ENCODE results near the gene RPA4. TPM values are rescaled to one million over a fixed set of nuclear protein-coding genes. Genes with fewer than 3 reads are reported as not detected.
"Not testable (repeated sequence)": the region's sequence is repeated elsewhere in the genome, so short reads cannot be mapped to it uniquely, and the experiment has no call there.

The RPA4 gene, protein sequence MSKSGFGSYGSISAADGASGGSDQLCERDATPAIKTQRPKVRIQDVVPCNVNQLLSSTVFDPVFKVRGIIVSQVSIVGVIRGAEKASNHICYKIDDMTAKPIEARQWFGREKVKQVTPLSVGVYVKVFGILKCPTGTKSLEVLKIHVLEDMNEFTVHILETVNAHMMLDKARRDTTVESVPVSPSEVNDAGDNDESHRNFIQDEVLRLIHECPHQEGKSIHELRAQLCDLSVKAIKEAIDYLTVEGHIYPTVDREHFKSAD
- polyA plus RNA-seq (ENCODE audit: low read depth in 6 of 6), result 1 to 10 TPM in 1 of 6 donors, under 1 TPM in 4, not detected in 1; 0.16 to 1.2 (median 0.60) TPM

DNA sequence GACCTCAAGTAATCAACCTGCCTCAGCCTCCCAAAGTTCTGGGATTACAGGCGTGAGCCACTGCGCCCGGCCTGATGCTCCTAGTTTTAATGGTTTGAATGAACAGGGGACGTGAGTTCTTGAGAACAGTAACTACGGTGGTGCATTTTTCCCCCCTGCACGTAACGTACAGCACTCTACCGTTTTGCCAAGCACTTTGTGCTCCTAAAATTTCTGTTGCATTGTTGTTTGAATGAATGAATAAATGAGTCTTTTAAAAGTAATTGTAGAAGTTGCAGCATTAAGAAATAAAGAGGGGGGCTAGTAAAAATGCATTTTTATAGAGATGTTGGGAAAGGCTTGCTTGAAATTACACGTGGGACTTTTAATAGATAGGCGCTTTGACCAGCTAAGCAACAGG lies at the start of gene RPA4:
Gene RPA4 (plus strand): TSS at position 301 of the 400 bp plus-strand sequence. CDS start 403 bp downstream, outside the sequence.
- Mint-ChIP-seq H3K4me1 (no peaks in the 10 kb centered on the region), H3K27ac (peak within 1 kb of the TSS in 1 of 6 donors; percentile 79), H3K27me3 (no peaks in the 10 kb centered on the region), H3K9me3 (no peaks in the 10 kb centered on the region), H3K36me3 (no peaks in the 10 kb centered on the region), H3K4me3 (no peak within 1 kb of the TSS)
- no peak for DNase-seq
- no peak for ATAC-seq (ENCODE audit: low read depth in 2 of 2)

DNA sequence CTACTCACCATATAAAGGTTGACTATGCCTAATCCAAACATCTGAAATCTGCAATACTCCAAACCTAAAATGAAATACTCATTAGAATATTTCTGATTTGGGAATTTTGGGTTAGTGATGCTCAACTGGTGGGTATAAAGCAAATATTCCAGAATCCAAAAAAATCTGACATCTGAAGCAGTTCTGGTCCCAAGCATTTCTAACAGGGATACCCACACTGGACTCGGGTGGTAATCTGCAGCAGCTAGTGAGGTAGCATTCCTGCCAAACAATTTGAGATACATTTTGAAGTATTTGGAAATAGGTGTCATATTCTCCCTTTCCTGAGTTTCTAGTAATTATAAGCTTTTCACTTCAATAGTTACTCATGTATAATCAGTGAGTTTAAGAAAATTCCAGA lies 49.6 kb upstream of the RPA4 start:
- H3K4me3 Mint-ChIP-seq, result no peak overlapping the region
- H3K36me3 Mint-ChIP-seq, result no peaks in the 10 kb centered on the region
- no peak for DNase-seq
- no peak overlapping the region for H3K27ac Mint-ChIP-seq
- ATAC-seq (ENCODE audit: low read depth in 2 of 2), result no peak
- no peaks in the 10 kb centered on the region for H3K9me3 Mint-ChIP-seq
- H3K27me3 Mint-ChIP-seq, result no peaks in the 10 kb centered on the region
- H3K4me1 Mint-ChIP-seq, result peaks cover 3 to 17% (median 17%) of the 10 kb centered on the region in 3 donors

DNA sequence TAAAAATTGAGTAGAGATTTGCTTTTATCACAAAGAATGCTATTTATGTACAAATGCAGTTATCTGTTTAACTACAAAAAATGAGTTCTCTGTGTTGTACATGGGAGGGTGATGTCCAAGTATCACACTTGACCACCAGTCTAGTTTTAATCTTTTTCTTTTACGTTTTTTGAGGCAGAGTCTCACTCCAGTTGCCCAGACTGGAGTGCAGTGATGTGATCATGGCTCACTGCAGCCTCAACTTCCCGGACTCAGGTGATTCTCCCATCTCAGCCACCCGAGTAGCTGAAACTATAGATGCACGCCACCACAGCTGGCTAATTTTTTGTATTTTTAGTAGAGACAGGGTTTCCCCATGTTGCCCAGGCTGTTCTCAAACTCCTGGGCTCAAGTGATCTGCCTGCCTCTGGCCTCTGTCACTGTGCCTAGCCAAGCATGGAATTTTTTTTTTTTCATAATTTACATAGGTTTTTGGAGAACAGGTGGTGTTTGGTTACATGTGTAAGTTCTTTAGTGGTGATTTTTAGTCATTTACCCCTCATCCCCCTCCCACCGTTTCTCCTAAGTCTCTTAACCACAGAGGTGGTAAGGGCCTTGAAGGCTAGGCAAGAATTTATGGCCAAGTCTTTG lies 47.9 kb upstream of the RPA4 start:
- H3K4me1 Mint-ChIP-seq, result peaks cover 3 to 17% (median 17%) of the 10 kb centered on the region in 3 donors
- H3K27me3 Mint-ChIP-seq, result no peaks in the 10 kb centered on the region
- peak; percentile 42 for DNase-seq
- H3K9me3 Mint-ChIP-seq, result no peaks in the 10 kb centered on the region
- peak overlapping the region; percentile 73 to 90 (median 78) for H3K27ac Mint-ChIP-seq
- peak overlapping the region in 6 of 8 donors; percentile 37 to 62 (median 47) for H3K4me3 Mint-ChIP-seq
- no peaks in the 10 kb centered on the region for H3K36me3 Mint-ChIP-seq
- ATAC-seq (ENCODE audit: low read depth in 2 of 2), result peak; percentile 88 to 91

DNA sequence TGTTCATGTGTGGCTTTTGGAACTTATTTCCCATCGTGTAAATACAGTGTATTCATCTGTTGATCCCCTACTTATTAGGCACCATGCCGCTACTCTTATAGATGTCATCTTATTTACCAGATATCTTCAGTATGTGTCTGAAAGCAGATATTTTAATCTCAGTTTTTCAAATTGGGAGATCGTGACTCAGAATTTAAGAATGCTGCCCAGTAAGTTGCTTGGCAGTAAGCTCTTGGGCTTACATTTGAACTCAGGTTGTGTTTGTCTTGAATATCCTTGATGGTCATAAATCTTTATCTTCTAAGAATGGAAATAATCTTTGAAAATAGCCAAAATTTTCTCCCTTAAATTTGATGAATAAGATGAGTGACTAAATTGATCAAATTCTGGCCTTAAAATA lies 45.9 kb upstream of the RPA4 start:
- no peaks in the 10 kb centered on the region for H3K36me3 Mint-ChIP-seq
- H3K9me3 Mint-ChIP-seq, result no peaks in the 10 kb centered on the region
- DNase-seq (no peak), ATAC-seq (ENCODE audit: low read depth in 2 of 2) (no peak)
- H3K4me1 Mint-ChIP-seq, result peaks cover 7 to 23% (median 17%) of the 10 kb centered on the region in 3 donors
- peak overlapping the region in 2 of 6 donors; percentile 29 to 78 for H3K27ac Mint-ChIP-seq
- H3K4me3 Mint-ChIP-seq, result no peak overlapping the region
- peaks cover 0 to 7% (median 0%) of the 10 kb centered on the region in 3 donors for H3K27me3 Mint-ChIP-seq

DNA sequence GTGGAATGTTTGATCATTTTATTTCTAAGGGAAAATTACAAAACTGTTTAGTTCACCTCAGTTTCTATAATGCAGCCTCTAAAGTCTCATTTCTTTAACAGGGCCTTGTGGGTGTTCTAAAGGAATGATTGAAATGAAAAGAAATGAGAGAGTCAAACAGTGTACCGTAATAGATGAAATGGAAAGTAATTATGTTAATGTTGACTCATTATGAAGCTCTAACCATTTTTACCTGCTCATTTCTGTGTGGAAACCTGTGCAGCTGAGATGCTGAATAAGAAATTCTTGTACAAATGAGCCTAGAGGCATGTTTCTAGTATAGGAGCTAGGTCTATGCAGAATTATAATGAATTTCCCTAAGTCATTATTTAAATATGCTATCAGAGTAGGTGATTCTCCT lies 45.2 kb upstream of the RPA4 start:
- DNase-seq (no peak), ATAC-seq (ENCODE audit: low read depth in 2 of 2) (no peak)
- no peaks in the 10 kb centered on the region for H3K36me3 Mint-ChIP-seq
- H3K4me3 Mint-ChIP-seq, result no peak overlapping the region
- peaks cover 0 to 7% (median 0%) of the 10 kb centered on the region in 3 donors for H3K27me3 Mint-ChIP-seq
- peak overlapping the region in 1 of 6 donors; percentile 56 for H3K27ac Mint-ChIP-seq
- H3K4me1 Mint-ChIP-seq, result peaks cover 7 to 23% (median 17%) of the 10 kb centered on the region in 3 donors
- H3K9me3 Mint-ChIP-seq, result no peaks in the 10 kb centered on the region

DNA sequence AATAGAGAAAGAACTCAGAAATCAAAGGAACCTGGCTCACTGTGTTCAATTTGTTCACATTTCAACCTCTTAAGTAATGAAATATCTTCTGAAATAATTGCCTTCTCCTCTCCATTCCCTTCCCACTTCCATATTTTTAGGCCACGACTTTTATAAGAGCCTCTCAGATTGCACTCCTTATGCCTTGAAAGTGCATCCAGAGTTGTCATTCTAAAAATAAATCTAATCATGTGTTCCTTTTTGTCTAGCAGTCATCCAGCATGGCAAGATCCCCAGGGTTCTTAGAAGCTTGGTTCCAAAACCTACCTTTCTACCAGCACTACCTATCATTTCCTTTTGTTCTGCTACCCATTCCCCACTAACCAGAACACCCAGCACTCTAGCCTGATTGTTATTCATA lies 42.4 kb upstream of the RPA4 start:
- H3K36me3 Mint-ChIP-seq, result no peaks in the 10 kb centered on the region
- no peak for ATAC-seq (ENCODE audit: low read depth in 2 of 2)

DNA sequence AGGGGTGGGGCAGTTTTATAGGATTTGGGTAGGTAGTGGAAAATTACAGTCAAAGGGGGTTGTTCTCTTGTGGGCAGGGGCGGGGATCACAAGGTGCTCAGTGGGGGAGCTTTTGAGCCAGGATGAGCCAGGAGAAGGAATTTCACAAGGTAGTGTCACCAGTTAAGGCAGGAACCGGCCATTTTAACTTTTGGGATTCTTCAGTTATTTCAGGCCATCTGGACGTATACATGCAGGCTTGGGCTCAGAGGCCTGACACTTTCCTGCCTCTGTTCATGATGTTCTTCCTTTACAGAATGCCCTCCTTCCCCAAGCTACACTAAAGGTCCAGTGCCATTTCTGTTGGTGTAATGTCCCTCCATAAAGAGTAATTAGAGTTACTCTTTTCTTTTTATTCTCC lies 41.8 kb upstream of the RPA4 start:
- ATAC-seq (ENCODE audit: low read depth in 2 of 2); H3K9me3 Mint-ChIP-seq: not testable (repeated sequence)

More for the DNA sequence above, 42.4 kb upstream of the RPA4 start:
- H3K27me3 Mint-ChIP-seq, result peaks cover 0 to 7% (median 0%) of the 10 kb centered on the region in 3 donors
- H3K4me1 Mint-ChIP-seq, result peaks cover 4 to 18% (median 7%) of the 10 kb centered on the region in 3 donors
- DNase-seq, result no peak
- no peaks in the 10 kb centered on the region for H3K9me3 Mint-ChIP-seq
- H3K4me3 Mint-ChIP-seq, result no peak overlapping the region
- no peak overlapping the region for H3K27ac Mint-ChIP-seq

DNA sequence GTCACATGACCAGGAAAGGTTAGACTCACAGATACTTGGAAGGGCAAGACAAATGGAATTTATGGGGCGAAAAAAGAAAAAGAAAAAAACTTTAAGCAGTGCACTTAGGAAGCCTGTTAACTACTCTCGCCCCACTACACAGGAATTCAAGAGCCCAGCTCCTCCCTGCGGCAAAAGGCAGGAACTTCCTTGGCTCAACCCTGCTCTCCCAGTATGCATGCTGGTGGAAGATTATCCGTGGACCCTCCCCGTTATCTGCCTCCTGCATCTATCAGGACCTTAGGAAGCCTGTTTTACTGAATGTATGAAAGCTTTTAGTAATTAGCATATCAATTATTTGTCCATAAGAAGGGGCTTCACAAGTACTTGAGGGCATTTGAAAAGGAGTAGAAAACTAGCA lies 40.1 kb upstream of the RPA4 start:
- H3K27me3 Mint-ChIP-seq, result peaks cover 0 to 7% (median 0%) of the 10 kb centered on the region in 3 donors
- no peak for DNase-seq
- no peaks in the 10 kb centered on the region for H3K9me3 Mint-ChIP-seq
- no peaks in the 10 kb centered on the region for H3K36me3 Mint-ChIP-seq
- H3K4me3 Mint-ChIP-seq, result no peak overlapping the region
- H3K4me1 Mint-ChIP-seq, result peaks cover 0 to 12% (median 4%) of the 10 kb centered on the region in 3 donors
- peak overlapping the region in 1 of 6 donors; percentile 60 for H3K27ac Mint-ChIP-seq
- ATAC-seq (ENCODE audit: low read depth in 2 of 2), result no peak

More for the DNA sequence above, 41.8 kb upstream of the RPA4 start:
- H3K4me1 Mint-ChIP-seq, result peaks cover 4 to 18% (median 7%) of the 10 kb centered on the region in 3 donors
- not testable (repeated sequence) for H3K36me3 Mint-ChIP-seq, DNase-seq, H3K4me3 Mint-ChIP-seq, H3K27ac Mint-ChIP-seq, H3K27me3 Mint-ChIP-seq

DNA sequence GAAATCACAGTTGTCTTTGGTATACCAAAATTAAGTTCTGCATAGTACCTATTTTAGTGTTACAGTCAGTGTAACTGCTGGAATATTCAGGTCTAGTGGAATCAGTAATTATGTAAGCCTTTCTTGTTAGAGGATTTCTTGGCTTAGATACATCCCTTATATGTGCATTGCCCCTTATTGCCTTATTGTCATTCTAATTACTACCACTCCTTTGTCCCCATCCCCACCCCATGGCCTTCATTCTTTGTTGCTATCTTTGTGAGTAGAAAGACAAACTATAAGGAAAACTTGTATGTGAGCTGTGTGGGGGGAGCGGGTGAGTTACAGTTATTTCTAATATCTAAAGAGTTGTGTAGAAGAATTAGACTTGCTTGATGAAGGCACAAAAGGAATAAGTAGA lies 36.9 kb upstream of the RPA4 start:
- ATAC-seq (ENCODE audit: low read depth in 2 of 2) (no peak), DNase-seq (no peak)
- Mint-ChIP-seq H3K4me3 (no peak overlapping the region), H3K27me3 (peaks cover 0 to under 1% (median 0%) of the 10 kb centered on the region in 3 donors), H3K9me3 (no peaks in the 10 kb centered on the region), H3K27ac (no peak overlapping the region), H3K36me3 (no peaks in the 10 kb centered on the region), H3K4me1 (no peaks in the 10 kb centered on the region)

DNA sequence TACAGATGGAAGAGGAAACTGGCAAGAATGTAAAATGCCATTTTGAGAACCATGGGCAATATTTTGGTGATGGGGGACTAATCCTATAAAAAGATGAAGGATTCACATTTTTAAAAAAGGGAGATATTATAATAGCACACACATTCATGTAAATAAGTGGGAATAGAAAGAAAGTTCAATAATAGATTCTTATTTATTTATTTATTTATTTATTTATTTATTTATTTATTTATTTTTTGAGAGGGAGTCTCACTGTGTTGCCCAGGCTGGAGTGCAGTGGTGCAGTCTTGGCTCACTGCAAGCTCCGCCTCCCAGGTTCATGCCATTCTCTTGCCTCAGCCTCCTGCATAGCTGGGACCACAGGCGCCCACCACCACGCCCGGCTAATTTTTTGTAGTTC lies 24.3 kb upstream of the RPA4 start:
- not testable (repeated sequence) for H3K27ac Mint-ChIP-seq; H3K9me3 Mint-ChIP-seq; DNase-seq; H3K27me3 Mint-ChIP-seq; H3K36me3 Mint-ChIP-seq; H3K4me3 Mint-ChIP-seq; ATAC-seq (ENCODE audit: low read depth in 2 of 2)
- peaks cover 8 to 13% (median 11%) of the 10 kb centered on the region in 3 donors for H3K4me1 Mint-ChIP-seq

DNA sequence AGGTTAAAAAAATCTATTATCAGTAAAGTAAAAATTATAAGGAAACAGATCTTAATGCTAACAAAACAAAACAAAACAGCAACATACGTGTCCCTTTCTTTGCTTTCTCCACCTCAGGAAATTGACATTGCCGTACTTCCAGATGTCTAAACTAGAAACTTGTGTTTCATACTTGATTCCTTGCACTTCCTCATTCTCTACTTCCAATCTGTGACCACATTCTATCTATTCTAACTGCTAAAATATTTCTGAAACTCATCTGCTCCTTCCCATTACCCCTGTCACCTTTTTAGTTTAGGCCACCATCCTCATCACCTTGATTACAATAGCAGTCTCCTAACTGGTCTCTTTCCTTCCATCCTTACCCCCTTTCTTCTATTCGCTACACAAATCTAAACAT lies 22.5 kb upstream of the RPA4 start:
- Mint-ChIP-seq H3K27me3 (no peaks in the 10 kb centered on the region), H3K9me3 (peaks cover 0 to 4% (median 0%) of the 10 kb centered on the region in 7 donors), H3K27ac (peak overlapping the region in 4 of 6 donors; percentile 11 to 56 (median 26)), H3K4me3 (peak overlapping the region in 4 of 8 donors; percentile 1 to 20 (median 14)), H3K4me1 (peaks cover 8 to 16% (median 11%) of the 10 kb centered on the region in 3 donors), H3K36me3 (no peaks in the 10 kb centered on the region)
- peak in 1 of 2 donors; percentile 51 for ATAC-seq (ENCODE audit: low read depth in 2 of 2)
- DNase-seq, result no peak

DNA sequence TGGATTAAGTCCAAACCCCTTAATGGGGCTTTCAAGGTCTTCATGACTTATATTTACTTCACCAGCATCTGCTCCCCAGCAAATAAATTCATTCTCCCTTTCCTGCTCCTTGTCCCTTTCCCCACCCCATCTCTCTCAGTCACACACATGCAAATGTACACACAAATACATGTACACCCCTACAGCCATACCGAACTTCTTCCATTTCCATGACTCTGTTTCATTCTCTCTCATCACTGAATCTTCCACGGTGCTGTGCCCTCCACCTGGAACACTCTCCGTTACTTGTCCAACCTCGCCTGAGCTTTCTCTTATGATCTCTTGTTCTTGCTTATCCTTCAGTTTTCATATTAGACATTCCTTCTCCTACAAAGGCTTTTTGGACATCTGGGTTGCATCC lies 22.0 kb upstream of the RPA4 start:
- Mint-ChIP-seq H3K4me3 (peak overlapping the region in 2 of 8 donors; percentile 7 to 20), H3K9me3 (peaks cover 0 to 4% (median 0%) of the 10 kb centered on the region in 7 donors), H3K27me3 (no peaks in the 10 kb centered on the region), H3K36me3 (no peaks in the 10 kb centered on the region), H3K27ac (peak overlapping the region in 4 of 6 donors; percentile 3 to 32 (median 10)), H3K4me1 (peaks cover 8 to 16% (median 11%) of the 10 kb centered on the region in 3 donors)
- DNase-seq (no peak), ATAC-seq (ENCODE audit: low read depth in 2 of 2) (no peak)

DNA sequence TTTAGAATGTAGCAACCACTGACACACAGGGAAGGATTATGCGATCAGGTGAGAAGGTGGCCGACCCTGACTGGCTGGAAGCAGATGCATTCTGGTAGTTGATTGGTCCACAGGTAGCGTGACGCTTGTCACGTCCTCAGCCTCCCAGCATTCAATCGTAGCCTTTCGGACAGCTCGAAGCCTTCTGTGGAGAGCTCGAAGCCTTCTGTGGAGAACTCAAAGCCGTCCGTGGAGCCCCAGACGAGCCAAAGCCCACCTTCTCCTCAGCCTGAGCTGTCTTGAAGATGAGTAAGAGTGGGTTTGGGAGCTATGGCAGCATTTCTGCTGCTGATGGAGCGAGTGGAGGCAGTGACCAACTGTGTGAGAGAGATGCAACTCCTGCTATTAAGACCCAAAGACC lies 319 bp downstream of the RPA4 start:
- H3K9me3 Mint-ChIP-seq, result no peaks in the 10 kb centered on the region
- H3K27me3 Mint-ChIP-seq, result no peaks in the 10 kb centered on the region
- H3K36me3 Mint-ChIP-seq, result no peaks in the 10 kb centered on the region
- no peak overlapping the region for H3K27ac Mint-ChIP-seq
- ATAC-seq (ENCODE audit: low read depth in 2 of 2) (no peak), DNase-seq (no peak)
- H3K4me1 Mint-ChIP-seq, result no peaks in the 10 kb centered on the region
- H3K4me3 Mint-ChIP-seq, result no peak overlapping the region

DNA sequence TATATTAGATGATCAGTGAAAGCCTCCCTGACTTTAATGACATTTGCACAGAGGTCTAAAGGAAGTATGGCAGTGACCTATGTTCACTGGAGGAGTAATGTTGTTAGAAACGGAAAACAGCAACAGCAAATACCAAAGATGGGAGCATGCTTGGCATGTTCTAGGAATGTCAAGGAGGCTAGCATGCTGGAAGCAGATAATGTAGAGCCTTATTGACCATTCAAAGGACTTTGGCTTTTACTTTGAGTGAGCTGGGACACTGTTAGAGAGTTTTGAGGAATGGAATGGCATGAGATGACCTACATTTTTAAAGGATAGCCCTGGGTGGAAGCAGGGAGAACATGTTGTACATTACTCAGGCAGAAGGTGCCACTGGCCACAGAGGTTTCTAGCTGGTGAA lies 6.0 kb downstream of the RPA4 start:
- no peak for ATAC-seq (ENCODE audit: low read depth in 2 of 2)
- Mint-ChIP-seq H3K4me3 (no peak overlapping the region), H3K36me3 (peaks cover 0 to 3% of the 10 kb centered on the region in 2 donors), H3K27ac (no peak overlapping the region), H3K9me3 (peaks cover 0 to 3% (median 0%) of the 10 kb centered on the region in 7 donors), H3K4me1 (no peaks in the 10 kb centered on the region), H3K27me3 (no peaks in the 10 kb centered on the region)
- no peak for DNase-seq
